H1 (cell line): ENCODE data around the gene CAPNS1. TPM values are rescaled to one million over a fixed set of nuclear protein-coding genes. Genes with fewer than 3 reads are reported as not detected.
A peak's percentile ranks its signal among the peaks of the same experiment; 100 is the strongest.

Experiments used
- CTCF ChIA-PET: fragments of 300-600 bp; sonication (Branson Sonifier 250); formaldehyde crosslinking; loops from one replicate; lab custom pipeline; 2021; ENCODE audit not compliant: partially characterized antibody; lab: Charles Lee
- POLR2A ChIA-PET: fragments of 300-600 bp; sonication (Branson Sonifier 250); formaldehyde crosslinking; loops from one replicate; lab custom pipeline; 2021; ENCODE audit warnings: inconsistent platforms; ENCODE audit not compliant: partially characterized antibody; lab: Charles Lee
- DNase-seq, 2 experiments: peaks; one replicate each; pipeline versions ENCODE4 v3.0.0 to v3.0.0-alpha.2; 2010 to 2022; ENCODE audit warnings: low spot score in 2 of 2, low read depth in 1 of 2, mixed read lengths in 1 of 2
- FAIRE-seq: peaks from 2 replicates; lab custom pipeline; 2011; peaks lifted over from hg19 to GRCh38; lab: Jason Lieb, UNC
- H2AFZ ChIP-seq: 2 replicates; pipeline ENCODE4 v1.8.1; 2012; ENCODE audit warnings: low read length, inconsistent platforms
- H2AK5ac ChIP-seq: 2 replicates; pipeline ENCODE4 v1.6.1; 2013; ENCODE audit warnings: low read depth, low read length
- H2BK120ac ChIP-seq: replicated peaks from 2 replicates; pipeline ENCODE3; 2013; ENCODE audit warnings: low read depth, low read length, inconsistent platforms
- H2BK12ac ChIP-seq: 2 replicates; pipeline ENCODE4 v1.6.1; 2013; ENCODE audit warnings: low read depth, low read length
- H2BK15ac ChIP-seq: 2 replicates; pipeline ENCODE4 v1.6.1; 2013; ENCODE audit warnings: low read length
- H2BK20ac ChIP-seq: 2 replicates; pipeline ENCODE4 v1.6.1; 2013; ENCODE audit warnings: low read length
- H2BK5ac ChIP-seq: 2 replicates; pipeline ENCODE4 v1.6.1; 2013; ENCODE audit warnings: low read depth, low read length
- H3K14ac ChIP-seq: 2 replicates; pipeline ENCODE4 v1.6.1; 2013; ENCODE audit warnings: inconsistent platforms; ENCODE audit not compliant: insufficient read length
- H3K18ac ChIP-seq: 2 replicates; pipeline ENCODE4 v1.6.1; 2013; ENCODE audit warnings: low read length; ENCODE audit errors: extremely low read depth
- H3K23ac ChIP-seq: 2 replicates; pipeline ENCODE4 v1.6.1; 2013; ENCODE audit warnings: inconsistent platforms; ENCODE audit not compliant: insufficient read length
- H3K23me2 ChIP-seq: 2 replicates; pipeline ENCODE4 v1.6.1; 2013; ENCODE audit warnings: low read depth, low read length
- H3K27ac ChIP-seq: 2 replicates; pipeline ENCODE4 v1.6.1; 2011; ENCODE audit warnings: low read depth, low read length, inconsistent platforms
- H3K27me3 ChIP-seq, 4 experiments: replicated peaks in 1 of 4; 1 replicate in 1 of 4; 2 replicates in 3 of 4; pipeline versions ENCODE4 v1.6.1 to v1.8.1; 2011 to 2013; ENCODE audit warnings: low read length in 3 of 4, mild to moderate bottlenecking in 3 of 4, inconsistent platforms in 2 of 4, mixed read lengths in 2 of 4, moderate library complexity in 1 of 4; ENCODE audit not compliant: control insufficient read depth in 3 of 4, insufficient read depth in 3 of 4; ENCODE audit errors: extremely low read depth in 1 of 4
- H3K36me3 ChIP-seq, 4 experiments: 2 replicates each; pipeline versions ENCODE4 v1.6.1 to v1.8.1; 2011 to 2013; ENCODE audit warnings: mild to moderate bottlenecking in 4 of 4, low read length in 3 of 4, moderate library complexity in 2 of 4, control low read depth in 1 of 4, inconsistent platforms in 1 of 4; ENCODE audit not compliant: insufficient read depth in 4 of 4, control insufficient read depth in 2 of 4
- H3K4ac ChIP-seq: replicated peaks from 2 replicates; pipeline ENCODE3; 2013; ENCODE audit warnings: low read length, low read depth, mixed read lengths, inconsistent platforms; ENCODE audit not compliant: insufficient read length
- H3K4me1 ChIP-seq, 4 experiments: replicated peaks in 1 of 4; 1 replicate in 1 of 4; 2 replicates in 3 of 4; pipeline versions ENCODE4 v1.6.1 to v1.8.1; 2011 to 2013; ENCODE audit warnings: low read length in 3 of 4, inconsistent platforms in 2 of 4, mixed read lengths in 1 of 4; ENCODE audit not compliant: insufficient read depth in 4 of 4, control insufficient read depth in 3 of 4
- H3K4me2 ChIP-seq, 2 experiments: 2 replicates each; pipeline versions ENCODE4 v1.6.1 to v1.8.1; 2011 to 2013; ENCODE audit warnings: low read depth in 2 of 2, low read length in 2 of 2, control low read depth in 1 of 2, inconsistent platforms in 1 of 2, mild to moderate bottlenecking in 1 of 2; ENCODE audit not compliant: insufficient read depth in 1 of 2
- H3K4me3 ChIP-seq, 4 experiments: fragments of 200-600, 300-600 bp in 1 of 4; sonication (generic), shearing (Covaris generic), sonication (Bioruptor Twin) in 1 of 4; 2 replicates each; pipeline versions ENCODE4 v1.5.1 to v1.8.1; 2011 to 2016; ENCODE audit warnings: low read length in 4 of 4, low read depth in 3 of 4, control low read depth in 2 of 4, inconsistent platforms in 2 of 4, mild to moderate bottlenecking in 2 of 4, mixed read lengths in 1 of 4, moderate library complexity in 1 of 4; ENCODE audit not compliant: insufficient read depth in 2 of 4; ENCODE audit errors: extremely low read depth in 1 of 4
- H3K56ac ChIP-seq: replicated peaks from 2 replicates; pipeline ENCODE3; 2013; ENCODE audit warnings: low read depth, mild to moderate bottlenecking, mixed read lengths, low read length, inconsistent platforms; ENCODE audit not compliant: insufficient read length
- H3K79me1 ChIP-seq: 2 replicates; pipeline ENCODE4 v1.6.1; 2013; ENCODE audit warnings: low read depth, low read length, control low read depth
- H3K79me2 ChIP-seq, 2 experiments: 2 replicates each; pipeline versions ENCODE4 v1.6.1 to v1.8.1; 2012 to 2013; ENCODE audit warnings: low read length in 2 of 2, mild to moderate bottlenecking in 2 of 2, inconsistent platforms in 1 of 2; ENCODE audit not compliant: insufficient read depth in 2 of 2, control insufficient read depth in 1 of 2
- H3K9ac ChIP-seq, 4 experiments: replicated peaks in 1 of 4; 1 replicate in 1 of 4; 2 replicates in 3 of 4; pipeline versions ENCODE4 v1.6.1 to v1.8.1; 2011 to 2013; ENCODE audit warnings: low read depth in 3 of 4, low read length in 3 of 4, control low read depth in 2 of 4, mild to moderate bottlenecking in 2 of 4, moderate library complexity in 2 of 4, inconsistent platforms in 1 of 4; ENCODE audit errors: extremely low read depth in 1 of 4
- H3K9me3 ChIP-seq, 2 experiments: 2 replicates each; pipeline versions ENCODE4 v1.6.1 to v1.8.1; 2012 to 2013; ENCODE audit warnings: mild to moderate bottlenecking in 2 of 2, moderate library complexity in 2 of 2, control low read depth in 1 of 2, inconsistent platforms in 1 of 2, low read depth in 1 of 2, low read length in 1 of 2, mixed read lengths in 1 of 2; ENCODE audit not compliant: insufficient read depth in 2 of 2
- H4K20me1 ChIP-seq, 2 experiments: replicated peaks in 1 of 2; 2 replicates each; pipeline versions ENCODE3 to v1.8.1; 2011 to 2013; ENCODE audit warnings: inconsistent platforms in 2 of 2, low read length in 2 of 2, mild to moderate bottlenecking in 1 of 2; ENCODE audit not compliant: insufficient read depth in 2 of 2, control insufficient read depth in 1 of 2
- H4K5ac ChIP-seq: 2 replicates; pipeline ENCODE4 v1.6.1; 2013; ENCODE audit warnings: low read length, low read depth, mixed read lengths, inconsistent platforms; ENCODE audit not compliant: insufficient read length
- H4K8ac ChIP-seq: 2 replicates; pipeline ENCODE4 v1.8.0; 2013; ENCODE audit warnings: mild to moderate bottlenecking, moderate library complexity, low read length, inconsistent platforms; ENCODE audit not compliant: insufficient read depth; ENCODE audit errors: extremely low read depth
- H4K91ac ChIP-seq: replicated peaks from 2 replicates; pipeline ENCODE3; 2013; ENCODE audit warnings: low read length, mixed read lengths, inconsistent platforms; ENCODE audit not compliant: insufficient read length
- BACH1 ChIP-seq: IDR thresholded peaks from 2 replicates; pipeline ENCODE4 v1.6.1; 2012; ENCODE audit warnings: low read length, improper control_type of control experiment
- CBX5 ChIP-seq: fragments of 300-800, 300-1000 bp; sonication (generic); IDR thresholded peaks from 2 replicates; pipeline ENCODE4 v1.7.1; 2016; ENCODE audit warnings: antibody characterized with exemption, low read length, low read depth
- CEBPB ChIP-seq: IDR thresholded peaks from 2 replicates; pipeline ENCODE4 v1.6.1; 2012; ENCODE audit warnings: low read depth, low read length
- CHD2 ChIP-seq: IDR thresholded peaks from 2 replicates; pipeline ENCODE4 v1.6.1; 2012; ENCODE audit warnings: low read length, improper control_type of control experiment
- JUND ChIP-seq: IDR thresholded peaks from 2 replicates; pipeline ENCODE4 v1.6.1; 2011; ENCODE audit warnings: mild to moderate bottlenecking, improper control_type of control experiment, low read length
- KDM1A ChIP-seq: fragments of 200-600, 300-600 bp; sonication (generic); IDR thresholded peaks from 2 replicates; pipeline ENCODE4 v1.7.1; 2016; ENCODE audit warnings: mild to moderate bottlenecking, low read length, borderline replicate concordance
- POLR2AphosphoS5 ChIP-seq: IDR thresholded peaks from 2 replicates; pipeline ENCODE4 v1.6.1; 2011; ENCODE audit warnings: low read depth, low read length
- RFX5 ChIP-seq: IDR thresholded peaks from 2 replicates; pipeline ENCODE4 v1.6.1; 2011; ENCODE audit warnings: low read depth, low read length, improper control_type of control experiment, borderline replicate concordance
- TEAD4 ChIP-seq: IDR thresholded peaks from 2 replicates; pipeline ENCODE4 v1.6.1; 2012; ENCODE audit warnings: low read depth, low read length, inconsistent platforms, mixed read lengths
- USF2 ChIP-seq: IDR thresholded peaks from 2 replicates; pipeline ENCODE4 v1.6.1; 2011; ENCODE audit warnings: low read length, improper control_type of control experiment
- WGBS, 2 experiments: shearing (Covaris generic) in 1 of 2; methylation state at CpG; one replicate each; pipeline versions ENCODE4 v1.1.6 to v1.1.7; 2013 to 2015; ENCODE audit warnings: low lambda C conversion rate in 2 of 2, mixed read lengths in 2 of 2, inconsistent platforms in 1 of 2, low coverage in 1 of 2, missing lambda C conversion rate in 1 of 2; ENCODE audit not compliant: insufficient replicate concordance in 2 of 2, insufficient coverage in 1 of 2, insufficient read length in 1 of 2; ENCODE audit errors: extremely low coverage in 1 of 2, missing lambda C conversion rate in 1 of 2; 5-methylcytosine and 5-hydroxymethylcytosine counted together
- polyA plus RNA-seq, 7 experiments: library from polyadenylated mRNA; depleted of rRNA in 3 of 7; stranded (reverse) in 5 of 7; unstranded in 2 of 7; fragments of >200 nt in 5 of 7; fragments of 200-250 nt in 2 of 7; gene quantifications; 1 replicate in 5 of 7; 2 replicates in 1 of 7; 4 replicates in 1 of 7; pipeline versions ENCODE4 v1.2.1 to v1.2.3, GENCODE V29; 2011 to 2013; ENCODE audit warnings: missing spikeins in 2 of 7, mixed read lengths in 2 of 7
- total RNA-seq: library from RNA; stranded (reverse); fragmentation: NEBNext Ultra II Directional; extraction: Animal tissue kit (Norgen Biotek cat#: 25700); gene quantifications from 2 replicates; pipeline ENCODE4 v1.2.1, GENCODE V29; 2021

Gene CAPNS1
- total and polyA plus RNA-seq, 2 of the 8 experiments (the other 6 are each of a cell fraction or from before 2014, with no cell fraction given) = 382 to 438 TPM

GRCh38 chr19:36169084-36169760 is 29.4 kb downstream of the CAPNS1 start:
- no peaks in the 10 kb centered on the region for H3K27me3 ChIP-seq
- H3K4me2 ChIP-seq = no peak overlapping the region
- H2BK12ac ChIP-seq = peak overlapping the region; percentile 75; the same call in 1 of the 2 replicates
- no peak overlapping the region for H2BK120ac ChIP-seq
- 86% methylated on average over 9 of the region's 9 CpGs; no CpG with 5 or more reads in 1 of the 2 experiments for WGBS, 2 experiments
- FAIRE-seq = no peak
- no peaks in the 10 kb centered on the region for H3K36me3 ChIP-seq
- H3K9me3 ChIP-seq = no peaks in the 10 kb centered on the region
- H3K4me3 ChIP-seq = no peak overlapping the region; a peak in 1 of 8 replicates
- no peaks in the 10 kb centered on the region for H3K79me2 ChIP-seq
- no peak overlapping the region for H4K91ac ChIP-seq
- H3K23ac ChIP-seq = no peak overlapping the region
- H2BK20ac ChIP-seq = no peak overlapping the region
- H4K8ac ChIP-seq = no peak overlapping the region
- H2AFZ ChIP-seq = no peak overlapping the region
- H3K4ac ChIP-seq = no peak overlapping the region
- H3K79me1 ChIP-seq = no peaks in the 10 kb centered on the region
- H3K14ac ChIP-seq = no peak overlapping the region
- H3K4me1 ChIP-seq = no peaks in the 10 kb centered on the region
- H2BK5ac ChIP-seq = no peak overlapping the region
- no peak overlapping the region for H3K27ac ChIP-seq
- POLR2A ChIA-PET = interaction anchor here (0.7 to 7.9 kb wide), 8 partner anchors 8 to 54 kb away, joined by 3 to 45 read pairs (median 5); partner anchors contain the start of genes CAPNS1, POLR2I and TBCB
- no peak overlapping the region for H2AK5ac ChIP-seq
- CTCF ChIA-PET = interaction anchor here (0.7 to 13.5 kb wide), 10 partner anchors 8 to 274 kb away, joined by 3 to 157 read pairs (median 4); partner anchors contain the start of genes CAPNS1 and ZFP14
- H2BK15ac ChIP-seq = no peak overlapping the region
- no peak overlapping the region for H3K18ac ChIP-seq
- DNase-seq = no peak
- no peak overlapping the region for H3K56ac ChIP-seq
- H3K9ac ChIP-seq = no peak overlapping the region
- H4K5ac ChIP-seq = no peak overlapping the region
- no peaks in the 10 kb centered on the region for H4K20me1 ChIP-seq
- H3K23me2 ChIP-seq = no peaks in the 10 kb centered on the region
- TF ChIP-seq POLR2AphosphoS5 (no peak), TEAD4 (no peak), KDM1A (no peak), USF2 (no peak), JUND (no peak), BACH1 (no peak), CHD2 (no peak), CEBPB (no peak), CBX5 (no peak), RFX5 (no peak)
